Renal cortical epithelial cell (primary cell): ENCODE results near the gene RHOT1. TPM values are rescaled to one million over a fixed set of nuclear protein-coding genes. Genes with fewer than 3 reads are reported as not detected.
"Not testable (repeated sequence)": the region's sequence is repeated elsewhere in the genome, so short reads cannot be mapped to it uniquely, and the experiment has no call there.

ENCODE experiments used
- DNase-seq: peaks from one replicate; pipeline ENCODE4 v3.0.0-alpha.2; 2011; ENCODE audit warnings: low read depth
- total RNA-seq: library from RNA; depleted of rRNA; stranded (reverse); fragments of >200 nt; gene quantifications from 2 replicates; pipeline ENCODE4 v1.2.3, GENCODE V29; 2014

Gene RHOT1
- total RNA-seq, 1 donor from 2014 or later: 62.3 TPM

GRCh38 chr17:32227910-32228309, 85.6 kb downstream of the RHOT1 start:
- DNase-seq: no peak

GRCh38 chr17:32235588-32235987, 93.3 kb downstream of the RHOT1 start:
- DNase-seq: no peak

- no peak for DNase-seq
Measured at GRCh38 chr17:32239456-32239855, 97.2 kb downstream of the RHOT1 start.

GRCh38 chr17:32240750-32241149, 98.4 kb downstream of the RHOT1 start:
- peak; percentile 16 for DNase-seq

GRCh38 chr17:32241640-32242039, 99.3 kb downstream of the RHOT1 start:
- no peak for DNase-seq

GRCh38 chr17:32249475-32249874, 107.2 kb downstream of the RHOT1 start:
- no peak for DNase-seq

- DNase-seq: peak; percentile 55
Measured at GRCh38 chr17:32253117-32253611, 110.9 kb downstream of the RHOT1 start.

GRCh38 chr17:32256012-32256700, 113.9 kb downstream of the RHOT1 start:
- DNase-seq: no peak

- DNase-seq: no peak
Measured at GRCh38 chr17:32256701-32257019, 114.4 kb downstream of the RHOT1 start.

- no peak for DNase-seq
Measured at GRCh38 chr17:32258383-32259140, 116.3 kb downstream of the RHOT1 start.

GRCh38 chr17:32259586-32259985, 117.3 kb downstream of the RHOT1 start:
- DNase-seq: peak; percentile 19

- no peak for DNase-seq
Measured at GRCh38 chr17:32261417-32261736, 119.1 kb downstream of the RHOT1 start.

GRCh38 chr17:32261936-32262510, 119.7 kb downstream of the RHOT1 start:
- DNase-seq: no peak

- not testable (repeated sequence) for DNase-seq
Measured at GRCh38 chr17:32263515-32263914, 121.2 kb downstream of the RHOT1 start.

- DNase-seq: no peak
Measured at GRCh38 chr17:32264140-32264799, 122.0 kb downstream of the RHOT1 start.

- DNase-seq: no peak
Measured at GRCh38 chr17:32264823-32265191, 122.5 kb downstream of the RHOT1 start.

GRCh38 chr17:32265192-32265923, 123.1 kb downstream of the RHOT1 start, which contains the start of gene RHBDL3:
TSS of gene RHBDL3 (plus strand) at chr17:32265832. CDS start at chr17:32266190, 358 bp downstream.
- no peak for DNase-seq

- no peak for DNase-seq
Measured at GRCh38 chr17:32266051-32266388, 123.7 kb downstream of the RHOT1 start.

- no peak for DNase-seq
Measured at GRCh38 chr17:32266389-32267301, 124.3 kb downstream of the RHOT1 start.

- DNase-seq: no peak
Measured at GRCh38 chr17:32267690-32268205, 125.4 kb downstream of the RHOT1 start.
